H9 (cell line): ENCODE measurements around the gene HSDL2. TPM values are rescaled to one million over a fixed set of nuclear protein-coding genes. Genes with fewer than 3 reads are reported as not detected.

Source experiments
- DNase-seq: peaks from one replicate; pipeline ENCODE4 v3.0.0-alpha.2; 2017
- H2AFZ ChIP-seq: one replicate; pipeline ENCODE4 v1.6.1; 2013; ENCODE audit warnings: mild to moderate bottlenecking, low read length, control low read depth, moderate library complexity
- H2AK5ac ChIP-seq: 2 replicates; pipeline ENCODE4 v1.6.1; 2013; ENCODE audit warnings: low read length, control low read depth, mixed read lengths; ENCODE audit not compliant: insufficient read length
- H2BK120ac ChIP-seq: one replicate; pipeline ENCODE4 v1.6.1; 2013; ENCODE audit warnings: low read depth, mild to moderate bottlenecking, low read length, control low read depth, inconsistent platforms; ENCODE audit not compliant: poor library complexity, severe bottlenecking
- H2BK12ac ChIP-seq: 2 replicates; pipeline ENCODE4 v1.6.1; 2013; ENCODE audit warnings: low read length, control low read depth, mixed read lengths, low read depth; ENCODE audit not compliant: insufficient read length
- H2BK15ac ChIP-seq: 2 replicates; pipeline ENCODE4 v1.6.1; 2013; ENCODE audit warnings: low read depth, low read length, control low read depth
- H2BK20ac ChIP-seq: one replicate; pipeline ENCODE4 v1.6.1; 2013; ENCODE audit warnings: low read depth, mild to moderate bottlenecking, low read length, control low read depth, inconsistent platforms; ENCODE audit not compliant: poor library complexity, severe bottlenecking
- H2BK5ac ChIP-seq: 2 replicates; pipeline ENCODE4 v1.6.1; 2013; ENCODE audit warnings: low read length, control low read depth, mixed read lengths; ENCODE audit not compliant: insufficient read length
- H3K14ac ChIP-seq: 2 replicates; pipeline ENCODE4 v1.6.1; 2013; ENCODE audit warnings: low read length, control low read depth; ENCODE audit not compliant: insufficient read depth
- H3K18ac ChIP-seq: 2 replicates; pipeline ENCODE4 v1.6.1; 2013; ENCODE audit warnings: low read depth, mild to moderate bottlenecking, mixed read lengths, low read length, control low read depth; ENCODE audit not compliant: insufficient read length
- H3K23ac ChIP-seq: 2 replicates; pipeline ENCODE4 v1.6.1; 2013; ENCODE audit warnings: low read length, control low read depth, mixed read lengths, low read depth; ENCODE audit not compliant: insufficient read length
- H3K23me2 ChIP-seq: 2 replicates; pipeline ENCODE4 v1.6.1; 2013; ENCODE audit warnings: low read depth, mild to moderate bottlenecking, mixed read lengths, low read length, control low read depth; ENCODE audit not compliant: insufficient read length, poor library complexity, severe bottlenecking
- H3K27ac ChIP-seq: 2 replicates; pipeline ENCODE4 v1.5.1; 2013; ENCODE audit warnings: low read length, control low read depth, mixed read lengths, low read depth; ENCODE audit not compliant: insufficient read length
- H3K27me3 ChIP-seq: 2 replicates; pipeline ENCODE4 v1.6.1; 2013; ENCODE audit warnings: low read length, control low read depth, inconsistent platforms; ENCODE audit not compliant: insufficient read depth
- H3K4ac ChIP-seq: 2 replicates; pipeline ENCODE4 v1.6.1; 2013; ENCODE audit warnings: low read depth, mild to moderate bottlenecking, control low read depth, inconsistent platforms, low read length, moderate library complexity
- H3K4me1 ChIP-seq: 2 replicates; pipeline ENCODE4 v1.6.1; 2013; ENCODE audit warnings: low read length, control low read depth, inconsistent platforms; ENCODE audit not compliant: insufficient read depth
- H3K4me2 ChIP-seq: 2 replicates; pipeline ENCODE4 v1.6.1; 2013; ENCODE audit warnings: low read length, control low read depth, mixed read lengths; ENCODE audit not compliant: insufficient read length, insufficient read depth
- H3K56ac ChIP-seq: 2 replicates; pipeline ENCODE4 v1.6.1; 2013; ENCODE audit warnings: low read depth, mild to moderate bottlenecking, mixed read lengths, low read length, control low read depth; ENCODE audit not compliant: insufficient read length
- H3K79me1 ChIP-seq: 2 replicates; pipeline ENCODE4 v1.6.1; 2013; ENCODE audit warnings: low read depth, mild to moderate bottlenecking, moderate library complexity, low read length, control low read depth, inconsistent platforms; ENCODE audit not compliant: insufficient read depth, poor library complexity, severe bottlenecking
- H3K79me2 ChIP-seq: 2 replicates; pipeline ENCODE4 v1.6.1; 2013; ENCODE audit warnings: low read length, control low read depth, inconsistent platforms; ENCODE audit not compliant: insufficient read depth
- H3K9ac ChIP-seq: 2 replicates; pipeline ENCODE4 v1.6.1; 2013; ENCODE audit warnings: low read length, control low read depth, mixed read lengths; ENCODE audit not compliant: insufficient read length; ENCODE audit errors: extremely low read depth
- H3K9me3 ChIP-seq: one replicate; pipeline ENCODE4 v1.6.1; 2013; ENCODE audit warnings: low read depth, low read length, inconsistent platforms; ENCODE audit not compliant: control insufficient read depth
- H3T11ph ChIP-seq: one replicate; pipeline ENCODE4 v1.6.1; 2013; ENCODE audit warnings: mild to moderate bottlenecking, low read length, control low read depth, inconsistent platforms
- H4K20me1 ChIP-seq: one replicate; pipeline ENCODE4 v1.6.1; 2013; ENCODE audit not compliant: control insufficient read depth, insufficient read length, insufficient read depth
- H4K5ac ChIP-seq: 2 replicates; pipeline ENCODE4 v1.6.1; 2013; ENCODE audit warnings: low read depth, mild to moderate bottlenecking, mixed read lengths, low read length, control low read depth; ENCODE audit not compliant: insufficient read length
- H4K8ac ChIP-seq: replicated peaks from 2 replicates; pipeline ENCODE4 v1.6.1; 2013; ENCODE audit warnings: low read length, control low read depth, mixed read lengths, low read depth; ENCODE audit not compliant: insufficient read length
- H4K91ac ChIP-seq: 2 replicates; pipeline ENCODE4 v1.6.1; 2013; ENCODE audit warnings: low read depth, mild to moderate bottlenecking, moderate library complexity, mixed read lengths, low read length, control low read depth; ENCODE audit not compliant: insufficient read length
- H3K27ac Mint-ChIP-seq, 3 experiments: 2 replicates in 2 of 3; 3 replicates in 1 of 3; pipeline ENCODE4 v1.8.0; 2020 to 2021; ENCODE audit warnings: mixed read lengths in 3 of 3, mild to moderate bottlenecking in 1 of 3, moderate library complexity in 1 of 3
- H3K27me3 Mint-ChIP-seq: 2 replicates; pipeline ENCODE4 v1.8.0; 2021; ENCODE audit warnings: low read depth, mild to moderate bottlenecking, moderate library complexity, mixed read lengths
- H3K36me3 Mint-ChIP-seq, 3 experiments: 2 replicates in 2 of 3; 3 replicates in 1 of 3; pipeline ENCODE4 v1.8.0; 2020 to 2021; ENCODE audit warnings: low read depth in 3 of 3, mixed read lengths in 3 of 3; ENCODE audit not compliant: insufficient read depth in 1 of 3
- H3K4me1 Mint-ChIP-seq, 2 experiments: 2 replicates each; pipeline ENCODE4 v1.8.0; 2020; ENCODE audit warnings: mixed read lengths in 2 of 2
- H3K4me3 Mint-ChIP-seq, 2 experiments: 2 replicates in 1 of 2; 3 replicates in 1 of 2; pipeline ENCODE4 v1.8.0; 2020 to 2021; ENCODE audit warnings: mild to moderate bottlenecking in 2 of 2, mixed read lengths in 2 of 2, moderate library complexity in 1 of 2
- H3K9me3 Mint-ChIP-seq, 2 experiments: 2 replicates in 1 of 2; 3 replicates in 1 of 2; pipeline ENCODE4 v1.8.0; 2020; ENCODE audit warnings: mild to moderate bottlenecking in 2 of 2, mixed read lengths in 2 of 2, moderate library complexity in 1 of 2
- CTCF ChIP-seq: fragments of 200-600 bp; sonication (generic); conservative IDR thresholded peaks from 3 replicates; pipeline ENCODE4 v1.8.0; 2021; ENCODE audit warnings: antibody characterized with exemption, mild to moderate bottlenecking
- WGBS: extraction: QIAGEN DNeasy Blood & Tissue Kit; methylation state at CpG from one replicate; pipeline ENCODE4 v1.1.7; 2013; ENCODE audit warnings: missing lambda C conversion rate, low lambda C conversion rate, mixed read lengths; ENCODE audit not compliant: insufficient read length; ENCODE audit errors: extremely low coverage; 5-methylcytosine and 5-hydroxymethylcytosine counted together
- total RNA-seq: library from RNA; stranded (reverse); gene quantifications from 2 replicates; pipeline ENCODE4 v1.2.1, GENCODE V29; 2021

The HSDL2 gene
- total RNA-seq, 1 experiment from 2014 or later: 16.6 TPM

- Histone ChIP-seq H3K27ac (no peak overlapping the region), H3K14ac (no peak overlapping the region), H2BK15ac (no peak overlapping the region), H3K4ac (no peak overlapping the region), H3K79me1 (no peaks in the 10 kb centered on the region), H4K5ac (no peak overlapping the region), H3K9me3 (no peaks in the 10 kb centered on the region), H4K8ac (no peak overlapping the region), H3T11ph (no peak overlapping the region), H3K4me2 (no peak overlapping the region), H2AFZ (no peak overlapping the region), H2BK5ac (no peak overlapping the region), H3K27me3 (no peaks in the 10 kb centered on the region), H3K23me2 (peaks cover 10% of the 10 kb centered on the region), H3K56ac (no peak overlapping the region), H4K20me1 (no peaks in the 10 kb centered on the region), H3K9ac (no peak overlapping the region), H2BK20ac (no peak overlapping the region), H4K91ac (no peak overlapping the region), H2AK5ac (no peak overlapping the region), H3K4me1 (no peaks in the 10 kb centered on the region; the same call in 1 of the 2 replicates), H2BK12ac (no peak overlapping the region), H2BK120ac (no peak overlapping the region), H3K23ac (no peak overlapping the region), H3K18ac (no peak overlapping the region), H3K79me2 (0 out of 2 replicates have a peak, but pooled peaks cover 1% of the 10 kb centered on the region)
- H3K36me3 Mint-ChIP-seq: peaks cover 0 to 6% (median 4%) of the 10 kb centered on the region in 3 experiments; a peak in 5 of 7 replicates
- H3K4me3 Mint-ChIP-seq: peak overlapping the region in 1 of 2 experiments; percentile 2; a peak in 2 of 5 replicates
- TF ChIP-seq CTCF: no peak
- H3K9me3 Mint-ChIP-seq: no peaks in the 10 kb centered on the region; a peak in 2 of 5 replicates
- DNase-seq: no peak
- no peaks in the 10 kb centered on the region for H3K27me3 Mint-ChIP-seq
- H3K27ac Mint-ChIP-seq: no peak overlapping the region
- peaks cover 25 to 29% of the 10 kb centered on the region in 2 experiments for H3K4me1 Mint-ChIP-seq
- WGBS: no CpG with 5 or more reads among the region's 1 CpG
Observed at GRCh38 chr9:112377684-112378327, 2.1 kb upstream of the HSDL2 start.
